PC-3 (cell line): Measurements from ENCODE around the gene CMTM1.

ENCODE experiments used
- EZH2 ChIP-seq: fragments of 300-600 bp; sonication (generic); IDR thresholded peaks from one replicate; pipeline ENCODE4 v1.6.1; 2017; ENCODE audit warnings: antibody characterized with exemption, mild to moderate bottlenecking, low read length; ENCODE audit not compliant: unreplicated experiment
- EZH2phosphoT487 ChIP-seq: fragments of 300-600 bp; sonication (generic); IDR thresholded peaks from 2 replicates; pipeline ENCODE4 v1.6.1; 2018; ENCODE audit warnings: mild to moderate bottlenecking, antibody characterized with exemption, low read length, borderline replicate concordance
- TF ChIP-seq, protein P1 (sequence below): fragments of 300-600 bp; sonication (generic); conservative IDR thresholded peaks from 2 replicates; pipeline ENCODE4 v1.5.1; 2017; ENCODE audit warnings: antibody characterized with exemption, low read depth, mild to moderate bottlenecking, low read length

DNA sequence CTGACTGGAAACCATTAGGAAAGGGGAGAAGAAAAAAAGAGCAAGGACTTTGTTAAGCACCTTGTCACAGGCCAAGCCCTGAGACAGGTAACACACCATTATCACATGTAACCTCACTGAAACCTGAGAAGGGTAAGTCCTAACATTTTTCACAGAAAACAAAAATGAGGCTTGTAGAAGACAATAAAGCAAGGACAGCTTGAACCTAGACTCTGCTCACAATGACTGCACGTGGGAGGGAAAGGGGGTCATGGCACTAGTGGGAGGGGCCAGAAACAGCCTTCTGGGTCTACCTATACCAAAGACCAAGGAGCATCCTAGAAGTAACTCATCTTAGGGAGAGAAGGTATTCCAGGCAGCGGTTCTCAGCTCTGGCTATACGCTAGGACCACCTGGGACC, 23.8 kb upstream of the CMTM1 start:
- TF ChIP-seq, protein P1, sequence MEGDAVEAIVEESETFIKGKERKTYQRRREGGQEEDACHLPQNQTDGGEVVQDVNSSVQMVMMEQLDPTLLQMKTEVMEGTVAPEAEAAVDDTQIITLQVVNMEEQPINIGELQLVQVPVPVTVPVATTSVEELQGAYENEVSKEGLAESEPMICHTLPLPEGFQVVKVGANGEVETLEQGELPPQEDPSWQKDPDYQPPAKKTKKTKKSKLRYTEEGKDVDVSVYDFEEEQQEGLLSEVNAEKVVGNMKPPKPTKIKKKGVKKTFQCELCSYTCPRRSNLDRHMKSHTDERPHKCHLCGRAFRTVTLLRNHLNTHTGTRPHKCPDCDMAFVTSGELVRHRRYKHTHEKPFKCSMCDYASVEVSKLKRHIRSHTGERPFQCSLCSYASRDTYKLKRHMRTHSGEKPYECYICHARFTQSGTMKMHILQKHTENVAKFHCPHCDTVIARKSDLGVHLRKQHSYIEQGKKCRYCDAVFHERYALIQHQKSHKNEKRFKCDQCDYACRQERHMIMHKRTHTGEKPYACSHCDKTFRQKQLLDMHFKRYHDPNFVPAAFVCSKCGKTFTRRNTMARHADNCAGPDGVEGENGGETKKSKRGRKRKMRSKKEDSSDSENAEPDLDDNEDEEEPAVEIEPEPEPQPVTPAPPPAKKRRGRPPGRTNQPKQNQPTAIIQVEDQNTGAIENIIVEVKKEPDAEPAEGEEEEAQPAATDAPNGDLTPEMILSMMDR: no peak
- no peak for TF ChIP-seq EZH2
- no peak for TF ChIP-seq EZH2phosphoT487
